Posterior vena cava (tissue), 2 donors: ENCODE measurements around the gene SEC11C. TPM values are rescaled to one million over a fixed set of nuclear protein-coding genes. Genes with fewer than 3 reads are reported as not detected.
"Not testable (repeated sequence)": the region's sequence is repeated elsewhere in the genome, so short reads cannot be mapped to it uniquely, and the experiment has no call there.

Experiments used
- DNase-seq: peaks from one replicate; pipeline ENCODE4 v3.0.0-alpha.2; 2020; ENCODE audit warnings: low spot score
- intact Hi-C, 2 donors: fragments of 100-400 bp; cut with DNase I; formaldehyde crosslinking; loops; one replicate each; pipeline versions ENCODE4 v1.14.1 to v1.14.2; 2022 to 2023
- total RNA-seq, 2 donors: library from RNA; stranded (reverse); fragmentation: NEBNext Ultra II Directional; extraction: Animal tissue kit (Norgen Biotek cat#: 25700); gene quantifications; one replicate each; pipeline ENCODE4 v1.2.1, GENCODE V29; 2021
- donor health status: DM: yes; HTN: yes; CAD: no.
- donor health status: DM: yes; HTN: yes; CAD: no.

Gene SEC11C
- total RNA-seq, 2 donors from 2014 or later, result 32.0 to 35.2 TPM

DNA sequence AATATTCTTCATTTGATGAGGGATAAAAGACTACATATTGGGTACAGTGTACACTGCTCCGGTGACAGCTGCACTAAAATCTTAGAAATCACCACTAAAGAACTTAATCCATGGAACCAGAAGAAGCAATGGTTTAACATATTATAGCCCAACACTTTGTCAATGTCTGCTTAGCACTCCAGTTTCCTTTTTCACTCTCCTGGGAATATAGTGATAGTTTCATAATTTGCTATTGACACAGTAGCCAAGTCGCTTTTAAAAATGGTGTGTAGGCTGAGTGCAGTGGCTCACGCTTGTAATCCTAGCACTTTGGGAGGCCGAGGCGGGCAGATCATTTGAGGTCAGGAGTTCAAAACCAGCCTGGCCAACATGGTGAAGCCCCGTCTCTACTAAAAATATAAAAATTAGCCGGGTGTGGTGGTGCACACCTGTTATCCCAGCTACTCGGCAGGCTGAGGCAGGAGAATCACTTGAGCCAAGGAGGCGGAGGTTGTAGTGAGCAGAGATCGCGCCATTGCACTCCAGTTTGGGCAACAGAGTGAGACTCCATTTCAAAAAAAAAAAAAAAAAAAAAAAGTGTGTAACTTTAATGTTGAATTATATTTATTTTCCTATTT lies 3.2 kb downstream of the SEC11C start:
- DNase-seq, intact Hi-C loops: not testable (repeated sequence)

DNA sequence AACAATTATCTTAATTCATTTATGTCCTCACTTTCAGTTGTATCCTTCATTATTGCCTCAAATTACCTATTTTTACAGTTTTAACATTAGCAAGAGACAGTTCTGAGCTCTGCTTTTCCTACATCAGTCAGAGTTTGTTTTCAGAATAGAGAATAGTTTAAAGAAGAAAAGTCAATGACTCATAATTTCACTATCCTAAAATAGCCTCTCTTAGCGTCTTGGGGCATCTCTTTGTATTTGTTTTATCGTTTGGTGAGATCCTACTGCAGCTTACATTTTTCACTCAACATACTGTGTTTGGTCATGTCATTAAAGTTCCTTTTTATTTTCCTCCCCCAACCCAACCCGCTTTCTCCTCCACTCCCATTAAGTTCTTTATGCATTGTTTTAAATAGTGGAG lies 3.8 kb downstream of the SEC11C start:
- DNase-seq, result no peak
- intact Hi-C loops, result no loop called here

GRCh38 chr18:59144483-59144882 lies 4.8 kb downstream of the SEC11C start:
- intact Hi-C loops, result no loop called here
- no peak for DNase-seq

GRCh38 chr18:59145055-59145454 lies 5.4 kb downstream of the SEC11C start:
- DNase-seq, result no peak
- intact Hi-C loops, result loop anchor here in 1 of 2 donors (5.0 kb wide), 1 partner anchor 1523 kb away; the partner anchor contains the start of gene NARS1

- intact Hi-C loops, result loop anchor here in 1 of 2 donors (5.0 kb wide), 1 partner anchor 1526 kb away; the partner anchor contains the start of gene NARS1
- DNase-seq, result no peak
These were observed 8.5 kb downstream of the SEC11C start for GRCh38 chr18:59148192-59148591.

GRCh38 chr18:59149007-59149406 lies 9.3 kb downstream of the SEC11C start:
- intact Hi-C loops, result loop anchor here in 1 of 2 donors (5.0 kb wide), 1 partner anchor 1527 kb away; the partner anchor contains the start of gene NARS1
- DNase-seq, result no peak

GRCh38 chr18:59149416-59149815 lies 9.7 kb downstream of the SEC11C start:
- intact Hi-C loops, result loop anchor here in 1 of 2 donors (5.0 kb wide), 1 partner anchor 1527 kb away; the partner anchor contains the start of gene NARS1
- DNase-seq, result no peak

DNA sequence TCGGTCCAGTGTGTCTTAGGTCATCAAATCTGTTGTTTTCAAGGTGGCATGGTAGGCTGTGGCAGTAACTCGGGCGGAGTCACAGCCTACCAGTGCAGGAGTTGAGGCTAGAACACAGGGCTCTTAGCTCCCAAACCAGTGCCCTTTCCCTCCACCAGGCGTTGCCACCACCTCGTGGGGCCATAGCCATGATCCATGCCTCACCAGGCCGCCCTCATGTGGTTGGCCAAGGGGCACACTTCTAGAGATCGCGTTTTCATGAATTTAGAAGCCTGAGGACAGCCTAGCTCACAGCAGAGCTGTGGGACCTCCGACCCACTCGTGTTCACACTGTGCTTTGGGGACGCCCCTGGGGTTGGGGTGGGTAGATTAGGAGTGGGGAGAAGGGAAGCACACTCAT lies 10.6 kb downstream of the SEC11C start:
- intact Hi-C loops, result no loop called here
- DNase-seq, result no peak

- intact Hi-C loops, result no loop called here
- DNase-seq, result no peak
These were observed 15.5 kb downstream of the SEC11C start for GRCh38 chr18:59155153-59155552.

- intact Hi-C loops, result no loop called here
- no peak for DNase-seq
These were observed 16.6 kb downstream of the SEC11C start for GRCh38 chr18:59156316-59156715.

GRCh38 chr18:59159265-59159664 lies 19.6 kb downstream of the SEC11C start:
- intact Hi-C loops, result no loop called here
- DNase-seq, result no peak

DNA sequence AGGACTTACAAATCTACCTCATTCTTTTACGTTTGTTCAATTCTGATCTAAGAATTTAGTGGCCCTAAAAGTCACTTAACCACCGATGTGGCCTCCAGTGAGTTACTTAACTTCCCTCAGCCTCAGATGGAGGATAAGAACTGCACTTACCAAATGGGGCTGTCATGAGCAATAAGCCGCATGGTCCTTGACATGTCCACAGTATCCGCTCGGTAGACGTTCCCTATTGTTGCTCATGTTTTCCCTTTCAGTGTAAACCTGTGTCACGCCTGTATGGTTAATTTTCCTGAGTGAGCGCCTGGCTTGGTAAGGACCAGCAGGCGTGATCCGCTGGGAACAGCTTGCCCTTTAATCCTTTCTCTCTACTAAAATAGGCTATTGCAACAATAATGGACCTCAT lies 20.3 kb downstream of the SEC11C start:
- intact Hi-C loops, result loop anchor here in 1 of 2 donors (5.0 kb wide), 1 partner anchor 1293 kb away; no protein-coding TSS in a partner anchor

GRCh38 chr18:59172664-59173249 lies 33.1 kb downstream of the SEC11C start:
- intact Hi-C loops, result no loop called here
- DNase-seq, result no peak

More for the DNA sequence above, 20.3 kb downstream of the SEC11C start:
- no peak for DNase-seq

DNA sequence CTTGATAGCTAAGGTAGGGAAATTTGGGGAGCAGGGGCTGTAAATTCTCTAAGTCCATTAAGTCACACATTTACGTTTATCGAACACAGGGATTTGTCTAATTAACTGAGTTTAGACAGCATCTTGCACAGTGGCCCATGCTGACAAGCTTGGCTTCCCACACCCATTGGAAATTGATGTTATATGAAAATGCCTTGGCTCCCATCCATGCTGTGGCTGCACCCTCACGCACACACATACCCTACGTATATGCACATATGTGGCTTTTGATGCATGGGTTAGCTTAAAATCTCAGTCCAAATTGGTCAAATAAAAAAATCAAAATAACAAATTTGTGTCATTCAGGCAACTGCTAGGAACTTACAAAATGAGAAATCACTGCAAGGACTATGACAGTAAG lies 37.8 kb downstream of the SEC11C start:
- DNase-seq, result no peak
- intact Hi-C loops, result no loop called here

- DNase-seq, result no peak
- intact Hi-C loops, result no loop called here
These were observed 40.6 kb downstream of the SEC11C start for GRCh38 chr18:59180150-59180845.

DNA sequence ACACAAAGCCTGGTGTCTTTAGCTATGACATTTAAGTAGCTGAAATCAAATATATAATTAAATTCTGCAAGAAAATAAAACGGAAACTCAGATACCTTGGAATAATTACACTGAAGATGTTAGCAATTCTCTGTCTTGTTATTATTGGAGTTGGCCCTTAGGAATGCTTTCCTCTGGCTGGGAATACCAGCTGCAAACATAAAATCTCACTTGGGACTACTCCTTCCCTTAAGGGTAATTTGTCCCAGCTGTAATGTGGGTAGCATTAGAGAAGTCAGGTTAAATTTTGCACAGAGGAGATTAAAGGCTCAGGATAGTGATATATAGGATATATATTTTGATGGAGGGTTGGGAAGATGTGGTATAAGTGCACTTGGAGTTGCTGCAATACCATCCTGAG lies 43.0 kb downstream of the SEC11C start:
- DNase-seq, result no peak
- intact Hi-C loops, result no loop called here

GRCh38 chr18:59189008-59189407 lies 49.3 kb downstream of the SEC11C start:
- intact Hi-C loops, result no loop called here
- DNase-seq, result no peak

DNA sequence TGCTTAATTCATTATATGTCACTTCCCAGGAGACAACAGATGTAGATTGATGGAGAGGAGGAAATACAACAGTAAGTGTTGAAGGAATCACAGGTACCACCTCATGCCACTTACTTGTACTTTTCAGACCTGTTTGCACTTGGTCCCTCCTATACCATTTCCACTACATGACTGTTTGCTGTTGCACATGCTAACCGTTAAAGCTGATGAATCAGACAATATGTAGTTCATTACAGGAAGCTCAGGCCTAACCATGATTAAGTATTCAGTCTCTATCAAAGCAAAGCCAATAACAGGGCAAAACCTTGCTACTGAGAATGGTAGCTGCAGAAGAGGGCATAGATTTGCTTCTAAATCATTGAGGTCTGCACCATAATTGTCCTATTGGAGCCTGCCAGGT lies 50.1 kb downstream of the SEC11C start:
- intact Hi-C loops, result no loop called here
- no peak for DNase-seq

- intact Hi-C loops, result no loop called here
- DNase-seq, result no peak
These were observed 56.6 kb downstream of the SEC11C start for GRCh38 chr18:59196161-59196725.

DNA sequence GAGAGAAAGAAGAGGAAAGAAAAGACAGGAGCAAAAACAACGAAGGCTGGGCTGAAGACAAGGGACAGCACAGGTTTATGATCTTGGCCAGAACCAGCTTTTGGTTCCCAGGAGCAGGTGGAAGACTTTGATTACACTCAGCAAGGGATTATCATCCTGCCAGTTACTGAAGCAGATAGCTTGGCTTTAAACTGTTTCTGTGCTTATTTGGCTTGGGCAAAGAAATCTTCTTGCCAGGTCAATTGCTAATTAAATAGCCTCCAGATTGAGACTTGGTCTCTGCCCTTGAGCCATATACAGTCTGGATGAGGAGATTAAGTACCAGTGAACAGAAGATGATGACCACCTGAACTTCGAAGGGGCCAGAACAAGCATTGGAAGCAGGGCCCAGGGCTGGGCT lies 58.0 kb downstream of the SEC11C start:
- intact Hi-C loops, result no loop called here
- no peak for DNase-seq
